Activated T-cell treated with anti-CD3 and anti-CD28 coated beads for 48 hours (primary cell): ENCODE results near the gene IDH3B.

Source experiments
- DNase-seq: peaks from one replicate; pipeline ENCODE4 v3.0.0-alpha.2; 2020; ENCODE audit warnings: low read depth

The IDH3B gene

DNA sequence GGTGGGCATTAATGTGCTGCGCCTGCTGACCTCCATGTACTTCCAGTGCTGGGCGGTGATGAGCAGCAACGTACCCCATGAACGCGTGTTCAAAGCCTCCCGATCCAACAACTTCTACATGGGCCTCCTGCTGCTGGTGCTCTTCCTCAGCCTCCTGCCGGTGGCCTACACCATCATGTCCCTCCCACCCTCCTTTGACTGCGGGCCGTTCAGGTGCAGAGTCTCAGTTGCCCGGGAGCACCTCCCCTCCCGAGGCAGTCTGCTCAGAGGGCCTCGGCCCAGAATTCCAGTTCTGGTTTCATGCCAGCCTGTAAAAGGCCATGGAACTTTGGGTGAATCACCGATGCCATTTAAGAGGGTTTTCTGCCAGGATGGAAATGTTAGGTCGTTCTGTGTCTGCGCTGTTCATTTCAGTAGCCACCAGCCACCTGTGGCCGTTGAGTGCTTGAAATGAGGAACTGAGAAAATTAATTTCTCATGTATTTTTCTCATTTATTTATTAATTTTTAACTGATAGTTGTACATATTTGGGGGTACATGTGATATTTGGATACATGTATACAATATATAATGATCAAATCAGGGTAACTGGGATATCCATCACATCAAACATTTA lies 46.8 kb downstream of the IDH3B start:
- no peak for DNase-seq

DNA sequence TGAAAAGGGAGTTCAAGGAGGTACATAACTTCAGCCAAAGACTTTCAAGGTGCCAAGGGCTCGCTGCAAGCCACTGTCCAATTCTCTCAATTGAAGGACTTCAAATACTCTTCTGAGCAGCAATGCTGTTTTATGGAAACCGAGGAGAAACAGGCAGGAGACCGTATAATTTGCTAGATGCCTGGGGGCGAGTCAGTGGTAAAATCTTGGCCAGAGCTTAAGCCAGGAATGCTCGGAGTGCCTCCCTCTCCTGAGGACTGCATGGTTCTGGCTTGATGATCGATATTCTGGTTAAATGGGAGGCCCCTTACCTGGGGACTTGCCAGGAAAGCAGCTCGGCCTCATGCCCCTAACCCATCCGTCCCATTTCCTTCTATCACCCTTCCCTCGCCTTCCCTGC lies 47.4 kb downstream of the IDH3B start:
- no peak for DNase-seq

DNA sequence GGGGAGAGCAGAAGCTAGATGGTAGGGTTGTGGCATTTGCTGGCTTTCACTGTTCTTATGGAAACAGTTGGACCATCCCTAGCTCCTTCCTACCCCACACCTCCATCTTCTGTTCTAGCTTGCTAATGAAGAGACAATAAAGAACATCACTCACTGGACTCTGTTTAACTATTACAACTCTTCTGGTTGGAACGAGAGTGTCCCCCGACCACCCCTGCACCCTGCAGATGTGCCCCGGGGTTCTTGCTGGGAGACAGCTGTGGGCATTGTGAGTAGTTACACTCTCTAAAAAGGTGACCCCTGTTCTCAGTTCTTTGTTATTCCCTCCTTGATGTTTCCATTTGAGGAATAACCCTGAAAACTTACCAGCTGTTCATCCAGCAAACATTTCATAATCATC lies 51.9 kb downstream of the IDH3B start:
- DNase-seq, result no peak

DNA sequence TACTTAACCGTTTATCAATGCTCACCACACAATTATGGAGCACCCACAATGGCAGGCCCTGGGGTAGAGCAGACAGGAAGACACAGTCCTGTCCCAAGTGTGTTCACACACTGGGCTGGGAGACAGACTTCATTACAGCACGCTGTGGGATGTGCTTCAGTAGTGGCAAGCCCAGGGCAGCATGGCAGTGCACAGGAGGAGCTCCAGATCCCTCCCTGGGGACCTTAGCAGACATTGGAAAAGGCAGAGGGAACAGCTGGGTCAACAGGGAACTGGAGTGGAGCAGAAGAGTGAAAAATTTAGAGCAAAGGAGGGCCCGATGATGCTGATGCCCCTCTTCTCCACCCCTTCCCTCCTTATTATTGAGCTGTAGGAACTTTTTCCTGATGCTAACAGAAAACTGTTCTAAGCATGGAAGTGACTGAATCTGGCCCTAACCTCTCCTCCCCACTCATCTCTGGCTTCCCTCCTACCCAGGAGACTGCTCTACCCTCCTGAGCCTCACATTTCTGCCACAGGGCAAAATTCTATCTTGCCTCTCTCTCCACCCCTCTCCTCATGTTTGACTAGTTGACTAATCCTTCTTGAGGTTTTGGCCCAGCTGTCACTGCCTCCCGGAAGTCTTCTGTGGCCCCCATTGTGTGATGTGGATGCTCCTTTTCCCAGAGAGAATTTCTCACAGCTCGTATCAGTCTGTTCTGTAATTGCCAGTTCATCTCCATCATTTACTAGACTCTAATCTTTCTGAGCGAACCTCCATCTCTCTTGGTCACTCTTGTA lies 52.9 kb downstream of the IDH3B start:
- no peak for DNase-seq

DNA sequence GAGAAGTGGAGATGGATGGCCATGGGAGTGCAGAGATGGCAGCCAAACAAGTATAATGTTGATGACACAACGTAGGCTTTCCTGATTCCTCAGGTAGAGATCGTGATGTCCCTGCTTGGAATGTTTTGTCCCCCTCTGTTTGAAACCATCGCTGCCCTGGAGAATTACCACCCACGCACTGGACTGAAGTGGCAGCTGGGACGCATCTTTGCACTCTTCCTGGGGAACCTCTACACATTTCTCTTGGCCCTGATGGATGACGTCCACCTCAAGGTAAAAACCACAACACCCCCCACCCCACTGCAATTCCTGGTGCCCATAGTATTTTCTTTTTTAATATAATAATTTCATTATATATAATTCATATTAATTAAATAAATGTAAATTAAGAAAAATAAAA lies 53.7 kb downstream of the IDH3B start:
- DNase-seq, result no peak
